HepG2 (cell line): ENCODE measurements around the gene SLC9A9.

ENCODE experiments used
- FOXA1 ChIP-seq, 2 experiments: fragments of 450-650 bp in 1 of 2; sonication (generic) in 1 of 2; formaldehyde crosslinking in 1 of 2; IDR thresholded peaks; 2 replicates each; pipeline versions ENCODE4 v1.4.0 to v1.6.1; 2016 to 2020; ENCODE audit warnings: missing genetic modification reagents in 1 of 2
- PHB2 ChIP-seq: fragments of 450-650 bp; IDR thresholded peaks from 2 replicates; pipeline ENCODE4 v1.6.1; 2018; ENCODE audit not compliant: partially characterized antibody
- TCF7L2 ChIP-seq: IDR thresholded peaks from 2 replicates; pipeline ENCODE4 v1.6.1; 2011; ENCODE audit warnings: mild to moderate bottlenecking, low read depth, low read length, moderate library complexity
- ZNF605 ChIP-seq: sonication (generic); formaldehyde crosslinking; IDR thresholded peaks from 2 replicates; pipeline ENCODE4 v1.8.0; 2022; ENCODE audit warnings: mild to moderate bottlenecking, missing genetic modification reagents
- TF ChIP-seq, protein P1 (sequence below): sonication (generic); formaldehyde crosslinking; IDR thresholded peaks from 2 replicates; pipeline ENCODE4 v1.5.0; 2020; ENCODE audit warnings: mild to moderate bottlenecking, missing genetic modification reagents, moderate library complexity

DNA sequence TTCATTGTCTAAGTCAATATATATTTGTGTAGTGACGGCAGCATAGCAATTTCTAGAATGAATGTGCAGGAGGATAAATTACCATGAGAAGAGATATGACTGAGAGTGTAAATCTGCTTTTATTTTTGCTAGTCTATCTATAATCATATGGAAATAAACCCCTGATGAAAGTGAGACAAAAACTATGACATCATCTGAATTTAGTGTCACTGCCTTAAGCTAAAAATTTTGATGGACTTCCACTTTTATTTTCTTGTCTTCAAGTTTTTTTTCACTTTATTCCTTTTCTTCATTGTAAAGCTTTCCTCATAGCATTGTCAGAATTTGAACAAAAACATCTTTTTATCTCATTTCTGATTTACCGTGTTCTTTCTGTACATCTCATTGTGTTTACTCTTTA is 486.7 kb downstream of the SLC9A9 start:
- TF ChIP-seq, protein P1, sequence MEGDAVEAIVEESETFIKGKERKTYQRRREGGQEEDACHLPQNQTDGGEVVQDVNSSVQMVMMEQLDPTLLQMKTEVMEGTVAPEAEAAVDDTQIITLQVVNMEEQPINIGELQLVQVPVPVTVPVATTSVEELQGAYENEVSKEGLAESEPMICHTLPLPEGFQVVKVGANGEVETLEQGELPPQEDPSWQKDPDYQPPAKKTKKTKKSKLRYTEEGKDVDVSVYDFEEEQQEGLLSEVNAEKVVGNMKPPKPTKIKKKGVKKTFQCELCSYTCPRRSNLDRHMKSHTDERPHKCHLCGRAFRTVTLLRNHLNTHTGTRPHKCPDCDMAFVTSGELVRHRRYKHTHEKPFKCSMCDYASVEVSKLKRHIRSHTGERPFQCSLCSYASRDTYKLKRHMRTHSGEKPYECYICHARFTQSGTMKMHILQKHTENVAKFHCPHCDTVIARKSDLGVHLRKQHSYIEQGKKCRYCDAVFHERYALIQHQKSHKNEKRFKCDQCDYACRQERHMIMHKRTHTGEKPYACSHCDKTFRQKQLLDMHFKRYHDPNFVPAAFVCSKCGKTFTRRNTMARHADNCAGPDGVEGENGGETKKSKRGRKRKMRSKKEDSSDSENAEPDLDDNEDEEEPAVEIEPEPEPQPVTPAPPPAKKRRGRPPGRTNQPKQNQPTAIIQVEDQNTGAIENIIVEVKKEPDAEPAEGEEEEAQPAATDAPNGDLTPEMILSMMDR (CRISPR knock-in tag), result no peak
- TF ChIP-seq PHB2 (no peak), TCF7L2 (no peak), ZNF605 (CRISPR knock-in tag) (no peak), FOXA1 (IDR thresholded peaks at IDR 0.05) (no peak), FOXA1 (CRISPR knock-in tag; IDR thresholded peaks at IDR 0.05) (no peak)
